Measurements from ENCODE around the gene CARD9.
A peak's percentile ranks its signal among the peaks of the same experiment; 100 is the strongest.
"Not testable (repeated sequence)": the region's sequence is repeated elsewhere in the genome, so short reads cannot be mapped to it uniquely, and the experiment has no call there.

CARD9 gene

DNA sequence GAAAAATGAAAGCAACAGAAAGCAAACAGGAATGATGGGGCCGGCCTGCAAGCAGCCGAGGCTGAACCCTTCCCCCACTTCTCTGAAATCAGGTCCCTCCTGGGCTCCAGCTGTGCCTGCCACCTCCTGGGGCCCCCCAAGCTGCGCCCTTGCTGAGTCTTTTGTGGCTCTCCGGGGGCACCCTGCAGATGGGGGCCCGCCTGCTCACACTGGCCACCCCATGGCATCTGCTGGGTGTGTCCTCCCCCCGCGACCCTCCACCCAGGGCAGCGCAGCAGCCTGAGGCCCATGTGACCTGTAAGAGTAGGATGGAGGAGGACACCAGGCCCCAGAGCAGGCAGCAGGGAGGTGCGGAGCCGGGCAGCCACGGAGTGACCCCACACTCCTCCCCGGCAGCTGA is 40.4 kb downstream of the CARD9 start:
- no peak for DNase-seq

- no peak for DNase-seq
Measured at GRCh38 chr9:136332482-136332983, 40.9 kb downstream of the CARD9 start.

- DNase-seq, result no peak
Measured at GRCh38 chr9:136331556-136332481, 41.6 kb downstream of the CARD9 start.

DNA sequence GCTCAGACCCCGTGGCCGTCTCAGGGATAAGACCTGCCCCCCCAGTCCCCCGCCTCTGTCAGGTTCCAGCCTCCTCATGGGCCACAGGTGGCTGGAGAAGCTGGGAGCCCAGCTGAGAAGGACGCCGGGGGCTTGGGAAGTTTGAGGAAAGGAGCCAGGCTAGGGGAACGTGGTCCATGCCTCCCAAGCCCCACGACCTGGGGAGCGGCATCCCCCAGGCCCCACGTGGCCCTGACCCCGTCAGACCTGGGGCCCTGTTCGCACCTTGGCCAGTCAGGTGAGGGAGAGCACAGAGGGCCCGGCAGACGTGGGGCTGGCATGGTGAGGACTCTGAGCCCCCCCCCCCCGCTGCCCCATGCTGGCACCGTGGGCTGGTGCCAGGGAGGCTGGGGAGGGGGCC is 42.4 kb downstream of the CARD9 start:
- no peak for DNase-seq

GRCh38 chr9:136330406-136330990 is 43.0 kb downstream of the CARD9 start:
- DNase-seq, result no peak

DNA sequence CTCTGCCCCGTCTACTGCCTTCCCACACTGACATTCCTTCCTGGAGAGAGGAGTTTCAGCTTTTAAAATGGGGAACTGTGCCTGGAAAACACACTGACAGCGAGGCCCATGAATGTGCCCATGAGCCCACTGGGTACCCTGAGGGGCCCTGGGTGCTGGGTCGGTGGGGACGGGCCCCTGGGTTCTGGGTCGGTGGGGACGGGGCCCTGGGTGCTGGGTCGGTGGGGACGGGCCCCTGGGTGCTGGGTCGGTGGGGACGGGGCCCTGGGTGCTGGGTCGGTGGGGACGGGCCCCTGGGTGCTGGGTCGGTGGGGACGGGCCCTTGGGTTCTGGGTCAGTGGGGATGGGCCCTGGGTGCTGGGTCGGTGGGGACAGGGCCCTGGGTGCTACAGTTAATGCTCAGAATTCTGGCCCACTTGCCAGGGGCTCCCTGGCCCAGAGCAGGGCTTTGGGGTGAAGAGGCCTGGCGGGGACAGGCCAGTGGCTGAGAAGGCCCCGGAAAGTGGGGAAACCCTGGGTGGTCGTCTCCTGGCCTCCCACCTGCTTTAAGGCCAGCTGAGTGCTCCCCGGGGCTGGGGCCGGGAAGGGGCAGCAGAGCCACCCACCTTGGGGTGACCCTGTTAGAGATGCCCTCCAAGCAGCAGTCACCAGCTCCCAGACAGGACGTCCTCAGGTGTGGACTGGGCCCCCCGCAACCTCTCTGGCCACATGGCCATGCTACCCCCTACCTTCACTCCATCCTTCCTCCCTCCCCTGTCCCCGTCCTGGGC is 43.6 kb downstream of the CARD9 start:
- no peak for DNase-seq

DNA sequence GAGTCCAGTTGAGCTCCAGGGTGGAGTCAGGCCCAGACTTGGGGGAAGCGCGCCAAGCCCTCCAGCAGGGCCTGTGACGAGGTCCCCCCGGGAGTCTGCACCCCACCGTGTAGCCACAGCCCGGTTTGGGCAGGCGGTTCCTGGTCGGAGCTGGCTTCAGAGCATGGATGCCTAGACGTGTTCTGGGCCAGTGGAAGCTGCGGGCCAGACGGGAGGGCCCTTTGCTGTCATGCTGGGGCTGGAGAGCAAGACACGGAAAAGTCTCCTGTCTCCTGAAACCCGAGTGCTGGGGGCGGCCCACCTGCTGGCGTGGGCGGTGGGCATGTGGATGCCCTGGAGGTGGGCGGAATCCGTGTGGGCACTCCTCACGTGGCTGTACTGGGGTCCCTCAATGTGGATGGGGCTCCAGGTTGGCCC is 44.2 kb downstream of the CARD9 start:
- DNase-seq, result no peak

GRCh38 chr9:136328622-136329041 is 44.8 kb downstream of the CARD9 start:
- DNase-seq, result no peak

GRCh38 chr9:136328011-136328621 is 45.4 kb downstream of the CARD9 start:
- no peak for DNase-seq

- peak in 1 of 2 donors; percentile 12 for DNase-seq
Measured at GRCh38 chr9:136327304-136327974, 46.0 kb downstream of the CARD9 start, which contains the start of gene GPSM1. TSS of gene GPSM1 (plus strand) at chr9:136327539. CDS start at chr9:136327696, 157 bp downstream.

DNA sequence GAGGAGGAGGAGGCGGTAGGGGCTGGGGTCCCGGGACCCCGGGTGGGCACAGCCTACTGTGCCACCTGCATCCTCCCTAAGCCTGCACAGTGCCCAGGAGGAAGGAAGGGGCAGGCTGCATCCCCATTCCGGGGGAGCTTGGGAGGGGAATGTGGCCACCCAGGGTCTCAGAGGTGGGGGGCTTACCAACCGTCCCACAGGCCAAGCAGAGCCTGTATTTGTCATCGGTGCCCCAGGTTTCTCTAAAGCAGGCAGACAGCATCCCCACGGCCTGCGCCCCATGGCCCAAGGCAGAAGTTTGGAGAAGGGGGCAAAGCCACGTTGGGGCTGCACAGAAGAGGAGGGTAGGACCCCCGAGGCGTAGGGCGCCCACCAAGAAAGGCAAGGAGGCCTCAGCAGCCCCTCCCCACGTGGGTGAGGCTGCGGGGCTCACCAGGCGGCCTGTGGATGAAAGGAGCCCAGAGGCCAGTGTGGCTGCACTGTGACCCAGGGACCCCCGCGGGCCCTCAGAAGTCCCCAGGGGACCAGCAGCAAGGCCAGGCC is 46.6 kb downstream of the CARD9 start:
- no peak for DNase-seq

- DNase-seq, result no peak
Measured at GRCh38 chr9:136326061-136326760, 47.3 kb downstream of the CARD9 start.

DNA sequence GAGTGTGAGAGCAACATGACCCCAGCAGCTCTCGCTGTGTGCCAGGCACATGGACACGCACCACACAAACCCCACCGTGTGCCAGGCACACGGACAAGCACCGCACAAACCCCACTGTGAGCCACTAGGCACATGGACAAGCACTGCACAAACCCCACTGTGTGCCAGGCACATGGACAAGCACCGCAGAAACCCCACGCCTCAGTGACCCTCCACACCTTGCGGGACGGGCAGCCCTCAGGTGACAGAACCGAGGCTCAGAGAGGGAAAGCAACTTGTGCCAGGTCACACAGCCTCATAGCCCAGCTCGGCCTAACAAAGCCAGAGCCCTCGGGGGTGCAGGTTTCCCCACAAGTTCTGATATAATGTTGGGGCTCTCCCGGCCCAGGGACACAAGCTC is 48.1 kb downstream of the CARD9 start:
- DNase-seq, result no peak

DNA sequence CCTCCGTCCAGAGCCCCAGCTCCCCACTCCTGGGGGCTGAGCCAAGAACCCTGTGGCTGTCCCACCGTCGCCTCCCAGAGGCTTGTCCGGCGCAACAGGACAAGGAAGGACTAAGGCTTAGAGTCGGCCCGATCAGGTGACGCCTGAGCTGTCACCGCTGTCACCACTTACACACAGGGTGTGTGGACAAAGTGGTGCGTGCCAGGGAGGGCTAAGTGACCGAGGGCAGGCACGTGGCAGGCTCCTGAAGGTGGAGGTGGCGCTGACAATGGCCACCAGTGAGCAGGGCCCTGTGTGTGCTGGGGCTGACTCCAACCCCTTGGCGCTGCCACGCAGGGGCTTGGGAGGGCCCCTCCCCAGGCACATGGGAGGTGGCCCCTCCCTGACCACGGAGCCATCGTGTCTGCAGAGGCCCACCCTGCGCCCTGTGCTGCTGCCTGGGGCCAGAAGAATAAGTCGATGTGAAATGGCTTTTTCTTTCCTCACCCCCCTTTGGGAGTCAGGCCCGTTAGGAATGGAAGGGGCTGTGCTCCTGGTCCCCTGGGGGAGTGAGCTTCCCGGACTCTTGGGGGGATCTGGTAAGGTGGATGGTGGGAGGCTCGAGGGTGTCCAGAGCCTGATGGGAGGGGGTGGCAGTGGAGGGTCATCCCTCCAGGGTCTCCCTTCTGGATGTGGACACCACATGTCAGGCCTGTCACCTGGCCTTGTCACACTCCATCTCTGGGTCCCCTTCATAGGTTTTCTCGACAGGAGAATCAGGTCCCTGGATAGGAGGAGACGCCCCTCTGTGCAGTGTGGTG is 48.8 kb downstream of the CARD9 start:
- no peak for DNase-seq

GRCh38 chr9:136323371-136323789 is 50.1 kb downstream of the CARD9 start:
- DNase-seq, result no peak

- DNase-seq, result no peak
Measured at GRCh38 chr9:136322756-136323330, 50.6 kb downstream of the CARD9 start.

GRCh38 chr9:136321561-136321960 is 51.9 kb downstream of the CARD9 start:
- no peak for DNase-seq

DNA sequence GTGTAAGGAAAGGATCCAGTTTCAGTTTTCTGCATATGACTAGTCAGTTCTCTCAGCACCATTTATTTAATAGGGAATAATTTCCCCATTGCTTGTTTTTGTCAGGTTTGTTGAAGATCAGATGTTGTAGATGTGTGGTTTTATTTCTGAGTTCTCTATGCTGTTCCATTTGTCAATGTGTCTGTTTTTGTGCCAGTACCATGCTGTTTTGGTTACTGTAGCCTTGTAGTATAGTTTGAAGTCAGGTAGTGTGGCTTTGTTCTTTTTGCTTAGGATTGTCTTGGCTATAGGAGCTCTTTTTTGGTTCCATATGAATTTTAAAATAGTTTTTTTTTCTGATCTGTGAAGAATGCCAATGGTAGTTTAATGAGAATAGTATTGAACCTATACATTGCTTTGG is 52.5 kb downstream of the CARD9 start:
- DNase-seq, result not testable (repeated sequence)

DNA sequence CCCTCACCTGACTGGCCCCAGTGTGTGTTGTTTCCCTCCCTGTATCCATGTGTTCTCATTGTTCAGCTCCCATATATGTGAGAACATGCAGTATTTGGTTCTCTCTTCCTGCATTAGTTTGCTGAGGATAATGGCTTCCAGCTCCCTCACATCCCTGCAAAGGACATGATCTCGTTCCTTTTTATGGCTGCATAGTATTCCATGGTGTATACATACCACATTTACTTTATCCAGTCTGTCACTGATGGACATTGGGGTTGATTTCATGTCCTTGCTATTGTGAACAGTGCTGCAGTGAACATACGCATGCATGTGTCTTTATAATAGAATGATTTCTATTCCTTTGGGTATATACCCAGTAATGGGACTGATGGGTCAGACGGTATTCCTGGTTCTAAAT is 53.5 kb downstream of the CARD9 start:
- not testable (repeated sequence) for DNase-seq

GRCh38 chr9:136319244-136319643 is 54.2 kb downstream of the CARD9 start:
- not testable (repeated sequence) for DNase-seq

All from bone marrow (tissue), 2 donors.